Astrocyte of the cerebellum (primary cell): Measurements from ENCODE around the gene ADAP2.
A peak's percentile ranks its signal among the peaks of the same experiment; 100 is the strongest.
"Not testable (repeated sequence)": the region's sequence is repeated elsewhere in the genome, so short reads cannot be mapped to it uniquely, and the experiment has no call there.

Source experiments
- DNase-seq: peaks from one replicate; pipeline ENCODE4 v3.0.0-alpha.2; 2011; ENCODE audit warnings: low read depth
- H3K4me3 ChIP-seq: 2 replicates; pipeline ENCODE4 v1.5.1; 2011; ENCODE audit warnings: mild to moderate bottlenecking, low read depth, low read length, moderate library complexity
- in situ Hi-C: cut with HindIII; loops from 2 replicates; pipeline ENCODE4 v1.10.0; 2017; ENCODE audit warnings: low sequenced_read_pairs
- TF ChIP-seq, protein P1 (sequence below): IDR thresholded peaks from 2 replicates; pipeline ENCODE4 v1.5.1; 2012; ENCODE audit warnings: low read length, low read depth, moderate library complexity, mild to moderate bottlenecking; ENCODE audit errors: missing control alignments

The ADAP2 gene

DNA sequence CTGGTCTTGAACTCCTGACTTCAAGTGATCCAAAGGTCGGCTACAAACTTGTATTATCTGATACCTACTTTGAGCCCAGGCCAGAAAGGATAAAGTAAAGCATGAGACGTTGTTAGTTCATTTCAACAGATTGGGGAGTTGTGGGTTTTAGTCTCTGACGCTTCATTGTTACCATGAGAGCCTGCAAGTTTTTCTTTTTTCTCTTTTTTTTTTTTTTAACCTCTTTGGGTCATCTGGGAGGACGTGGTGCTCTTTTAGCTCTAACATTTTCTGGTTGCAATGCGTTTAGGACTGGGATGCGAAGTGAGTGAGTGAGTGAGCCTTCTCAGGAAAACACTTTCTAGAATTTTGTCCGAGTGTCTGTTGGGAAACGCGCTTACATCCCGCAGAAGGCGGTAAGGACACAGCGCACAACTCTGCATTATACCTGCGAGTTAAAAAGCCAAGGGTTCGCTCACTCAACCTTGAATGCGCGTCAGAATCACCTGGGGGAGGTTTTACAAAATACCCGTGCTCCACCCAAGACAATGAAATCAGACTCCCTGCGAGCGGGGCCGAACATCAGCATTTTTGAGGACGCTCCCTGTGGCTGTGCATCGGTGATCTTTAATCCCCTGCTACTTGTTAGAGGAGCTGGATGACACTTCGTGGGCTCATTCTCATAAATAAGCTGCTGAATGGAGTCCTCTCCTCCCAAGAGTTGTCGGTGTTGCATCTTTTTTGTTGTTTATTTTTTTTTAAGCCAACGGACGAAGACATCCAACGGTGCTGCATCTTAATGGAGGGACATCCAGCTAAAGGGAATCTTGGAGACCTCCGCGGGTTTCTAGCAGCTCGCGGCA is 48.5 kb downstream of the ADAP2 start:
- TF ChIP-seq, protein P1, sequence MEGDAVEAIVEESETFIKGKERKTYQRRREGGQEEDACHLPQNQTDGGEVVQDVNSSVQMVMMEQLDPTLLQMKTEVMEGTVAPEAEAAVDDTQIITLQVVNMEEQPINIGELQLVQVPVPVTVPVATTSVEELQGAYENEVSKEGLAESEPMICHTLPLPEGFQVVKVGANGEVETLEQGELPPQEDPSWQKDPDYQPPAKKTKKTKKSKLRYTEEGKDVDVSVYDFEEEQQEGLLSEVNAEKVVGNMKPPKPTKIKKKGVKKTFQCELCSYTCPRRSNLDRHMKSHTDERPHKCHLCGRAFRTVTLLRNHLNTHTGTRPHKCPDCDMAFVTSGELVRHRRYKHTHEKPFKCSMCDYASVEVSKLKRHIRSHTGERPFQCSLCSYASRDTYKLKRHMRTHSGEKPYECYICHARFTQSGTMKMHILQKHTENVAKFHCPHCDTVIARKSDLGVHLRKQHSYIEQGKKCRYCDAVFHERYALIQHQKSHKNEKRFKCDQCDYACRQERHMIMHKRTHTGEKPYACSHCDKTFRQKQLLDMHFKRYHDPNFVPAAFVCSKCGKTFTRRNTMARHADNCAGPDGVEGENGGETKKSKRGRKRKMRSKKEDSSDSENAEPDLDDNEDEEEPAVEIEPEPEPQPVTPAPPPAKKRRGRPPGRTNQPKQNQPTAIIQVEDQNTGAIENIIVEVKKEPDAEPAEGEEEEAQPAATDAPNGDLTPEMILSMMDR = no peak
- in situ Hi-C loops = no loop called here
- no peak for DNase-seq
- H3K4me3 ChIP-seq = peak overlapping the region; percentile 56

DNA sequence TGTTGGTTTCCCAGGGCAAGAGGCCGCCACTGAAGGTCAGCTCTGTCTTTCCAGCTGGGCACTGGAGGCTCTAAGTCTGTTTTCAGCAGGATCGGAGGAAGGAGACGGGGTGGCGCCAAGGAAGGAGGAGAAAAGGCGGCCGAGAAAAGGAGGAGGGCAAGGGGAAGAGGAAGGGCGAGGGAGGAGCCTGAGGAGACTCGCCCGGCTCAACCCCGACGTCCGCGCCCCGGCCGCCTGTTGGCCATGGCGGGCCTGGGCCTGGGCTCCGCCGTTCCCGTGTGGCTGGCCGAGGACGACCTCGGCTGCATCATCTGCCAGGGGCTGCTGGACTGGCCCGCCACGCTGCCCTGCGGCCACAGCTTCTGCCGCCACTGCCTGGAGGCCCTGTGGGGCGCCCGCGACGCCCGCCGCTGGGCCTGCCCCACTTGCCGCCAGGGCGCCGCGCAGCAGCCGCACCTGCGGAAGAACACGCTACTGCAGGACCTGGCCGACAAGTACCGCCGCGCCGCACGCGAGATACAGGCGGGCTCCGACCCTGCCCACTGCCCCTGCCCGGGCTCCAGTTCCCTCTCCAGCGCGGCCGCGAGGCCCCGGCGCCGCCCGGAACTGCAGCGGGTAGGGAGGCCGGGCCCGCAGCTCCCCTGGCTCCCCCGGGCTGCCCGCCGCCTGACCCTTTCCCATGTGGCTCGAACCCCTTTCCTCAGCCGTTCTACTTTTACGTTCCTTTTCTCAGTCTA is 49.3 kb downstream of the ADAP2 start, which contains the start of gene RNF135:
Gene RNF135 (plus strand): TSS at position 209 of the 737 bp plus-strand sequence. CDS start 35 bp downstream, at position 244.
- DNase-seq = peak; percentile 54
- in situ Hi-C loops = no loop called here
- TF ChIP-seq, protein P1 = peak; percentile 5
- H3K4me3 ChIP-seq = peak within 1 kb of the TSS; percentile 56

DNA sequence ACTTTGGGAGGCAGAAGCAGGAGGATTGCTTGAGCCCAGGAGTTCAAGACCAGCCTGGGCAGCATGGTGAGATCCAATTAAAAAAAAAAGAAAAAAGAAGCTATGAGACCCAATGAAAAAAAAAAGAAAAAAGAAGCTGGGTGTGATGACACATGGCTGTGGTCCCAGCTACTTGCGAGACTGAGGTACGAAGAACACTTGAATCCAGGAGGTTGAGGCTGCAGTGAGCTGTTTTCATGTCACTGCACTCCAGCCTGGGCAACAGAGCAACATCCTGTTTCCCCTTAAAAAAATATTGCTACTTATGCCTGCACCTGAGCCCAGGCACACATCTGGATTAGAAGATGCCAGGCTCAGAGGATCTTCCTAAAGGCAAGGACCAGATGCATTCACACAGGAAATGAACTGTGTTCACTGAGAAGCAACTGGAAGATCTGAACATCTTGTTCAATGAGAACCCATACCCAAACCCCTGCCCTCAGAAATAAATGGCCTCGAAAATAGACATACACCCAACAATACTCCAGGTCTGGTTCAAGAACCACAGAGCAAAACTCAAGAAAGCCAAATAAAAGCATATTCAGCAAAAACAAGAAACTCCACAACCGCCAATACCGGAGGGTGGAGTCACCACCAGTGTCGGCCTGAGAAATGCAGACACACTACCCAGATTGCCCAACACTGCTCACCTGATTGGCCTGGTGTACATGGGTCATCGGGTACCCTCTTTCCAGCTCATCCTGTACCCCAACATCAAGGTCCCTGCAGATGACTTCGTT is 53.5 kb downstream of the ADAP2 start:
- TF ChIP-seq, protein P1 = no peak
- in situ Hi-C loops = no loop called here
- H3K4me3 ChIP-seq = no peak overlapping the region
- DNase-seq = no peak

DNA sequence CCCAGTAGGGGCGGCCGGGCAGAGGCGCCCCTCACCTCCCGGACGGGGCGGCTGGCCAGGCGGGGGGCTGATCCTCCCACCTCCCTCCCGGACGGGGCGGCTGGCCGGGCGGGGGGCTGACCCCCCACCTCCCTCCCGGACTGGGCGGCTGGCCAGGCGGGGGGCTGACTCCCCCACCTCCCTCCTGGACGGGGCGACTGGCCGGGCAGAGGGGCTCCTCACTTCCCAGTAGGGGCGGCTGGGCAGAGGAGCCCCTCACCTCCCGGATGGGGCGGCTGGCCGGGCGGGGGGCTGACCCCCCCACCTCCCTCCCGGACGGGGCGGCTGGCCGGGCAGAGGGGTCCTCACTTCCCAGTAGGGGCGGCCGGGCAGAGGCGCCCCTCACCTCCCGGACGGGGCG is 58.2 kb downstream of the ADAP2 start:
- in situ Hi-C loops, DNase-seq, H3K4me3 ChIP-seq: not testable (repeated sequence)

DNA sequence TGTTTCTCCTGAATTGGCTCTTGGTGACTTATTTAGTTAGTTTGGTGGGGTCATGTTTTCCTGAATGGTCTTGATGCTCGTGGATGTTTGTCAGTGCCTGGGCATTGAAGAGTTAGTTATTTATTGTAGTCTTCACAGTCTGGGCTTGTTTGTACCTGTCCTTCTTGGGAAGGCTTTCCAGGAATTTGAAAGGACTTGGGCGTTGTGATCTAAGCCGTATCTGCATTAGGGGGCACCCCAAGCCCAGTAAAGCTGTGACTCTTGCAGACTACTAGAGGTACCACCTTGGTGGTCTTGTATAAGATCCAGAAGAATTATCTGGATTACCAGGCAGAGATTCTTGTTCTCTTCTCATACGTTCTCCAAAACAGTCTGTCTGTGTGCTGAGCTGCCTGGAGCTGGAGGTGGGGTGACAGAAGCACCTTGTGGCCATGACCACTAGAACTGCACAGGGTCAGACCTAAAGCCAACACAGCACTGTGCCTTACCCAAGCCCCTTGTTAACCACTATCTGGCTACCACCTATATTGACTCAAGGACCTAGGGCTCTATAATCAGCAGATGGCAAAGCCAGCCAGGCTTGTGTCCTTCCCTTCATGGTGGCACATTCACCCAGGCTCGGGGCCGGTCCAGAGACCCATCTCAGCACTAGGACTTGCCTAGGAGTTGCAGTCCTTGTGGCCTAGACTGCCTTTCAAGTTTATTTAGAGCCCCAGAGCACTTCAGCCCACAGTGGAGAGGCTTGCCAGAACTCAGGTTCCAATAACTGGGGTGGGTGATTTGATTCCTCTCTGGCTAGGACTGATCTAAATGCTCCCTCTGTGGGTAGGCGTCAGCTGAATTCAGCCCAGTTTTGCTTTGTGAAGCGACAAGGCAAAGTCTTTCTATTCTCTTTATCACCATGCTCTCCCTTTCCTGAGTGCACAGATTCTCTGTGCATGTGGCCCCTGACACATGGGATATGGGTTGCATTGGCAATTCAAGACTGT is 60.1 kb downstream of the ADAP2 start:
- H3K4me3 ChIP-seq = no peak overlapping the region
- TF ChIP-seq, protein P1 = no peak
- DNase-seq = no peak
- in situ Hi-C loops = no loop called here

DNA sequence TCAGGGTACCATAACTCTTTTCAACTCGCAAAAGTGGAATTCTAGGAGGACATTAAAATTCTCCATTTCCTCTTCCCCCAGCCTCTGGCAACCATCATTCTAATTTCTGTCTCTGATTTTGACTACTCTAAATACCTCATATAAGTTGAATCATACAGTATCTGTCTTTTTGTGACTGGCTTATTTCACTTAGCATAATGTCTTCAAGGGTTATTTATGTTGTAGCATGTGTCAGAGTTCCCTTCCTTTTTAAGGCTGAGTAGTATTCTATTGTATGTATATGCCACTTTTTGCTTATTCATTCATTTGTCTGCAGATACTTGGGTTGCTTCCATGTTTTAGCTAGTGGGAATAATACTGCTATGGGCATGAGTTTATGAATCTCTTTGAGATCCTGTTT is 61.1 kb downstream of the ADAP2 start:
- no peak overlapping the region for H3K4me3 ChIP-seq
- DNase-seq = no peak
- in situ Hi-C loops = no loop called here
- TF ChIP-seq, protein P1 = no peak
